Measurements from ENCODE around the gene MSS51. TPM values are rescaled to one million over a fixed set of nuclear protein-coding genes. Genes with fewer than 3 reads are reported as not detected.

Gene MSS51
- total and polyA plus RNA-seq, 4 donors: 0.08 to 1.6 (median 0.94) TPM

DNA sequence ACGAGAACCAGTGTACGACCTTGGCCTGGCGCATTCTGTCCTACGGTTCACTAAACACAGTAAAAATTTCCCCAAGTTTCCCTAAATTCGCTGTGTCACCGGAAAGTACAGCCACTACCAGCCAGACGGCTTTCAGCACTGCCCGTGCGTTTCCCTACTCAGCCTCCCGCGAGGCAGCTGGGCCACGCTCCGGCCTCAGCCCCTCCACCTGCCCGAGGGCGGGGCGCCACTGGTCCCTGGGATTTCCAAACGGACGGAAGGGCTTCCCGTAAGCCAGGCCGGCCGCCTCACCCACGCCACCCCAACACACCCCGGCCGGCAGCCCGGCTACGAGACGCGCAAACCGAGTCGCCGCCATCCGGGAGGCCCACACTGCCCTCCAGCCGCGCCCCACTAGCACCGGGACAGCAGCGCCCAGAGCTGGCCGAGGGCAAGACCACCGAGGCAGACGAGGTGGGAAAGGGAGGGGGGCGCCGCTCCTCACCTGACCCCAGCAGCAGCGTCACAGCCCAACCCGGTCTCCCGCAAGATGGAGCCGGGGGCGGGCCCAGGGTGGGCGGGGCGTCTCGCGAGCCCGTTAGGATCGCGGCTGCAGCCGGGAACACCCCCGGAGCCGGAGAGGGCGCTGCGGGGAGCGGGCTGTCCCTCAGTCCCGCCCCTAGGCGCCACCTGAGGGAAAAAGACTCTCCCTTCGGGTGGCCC, 19.7 kb downstream of the MSS51 start, which contains the start of gene ANXA7 (continued):
- TF ChIP-seq, protein P1, sequence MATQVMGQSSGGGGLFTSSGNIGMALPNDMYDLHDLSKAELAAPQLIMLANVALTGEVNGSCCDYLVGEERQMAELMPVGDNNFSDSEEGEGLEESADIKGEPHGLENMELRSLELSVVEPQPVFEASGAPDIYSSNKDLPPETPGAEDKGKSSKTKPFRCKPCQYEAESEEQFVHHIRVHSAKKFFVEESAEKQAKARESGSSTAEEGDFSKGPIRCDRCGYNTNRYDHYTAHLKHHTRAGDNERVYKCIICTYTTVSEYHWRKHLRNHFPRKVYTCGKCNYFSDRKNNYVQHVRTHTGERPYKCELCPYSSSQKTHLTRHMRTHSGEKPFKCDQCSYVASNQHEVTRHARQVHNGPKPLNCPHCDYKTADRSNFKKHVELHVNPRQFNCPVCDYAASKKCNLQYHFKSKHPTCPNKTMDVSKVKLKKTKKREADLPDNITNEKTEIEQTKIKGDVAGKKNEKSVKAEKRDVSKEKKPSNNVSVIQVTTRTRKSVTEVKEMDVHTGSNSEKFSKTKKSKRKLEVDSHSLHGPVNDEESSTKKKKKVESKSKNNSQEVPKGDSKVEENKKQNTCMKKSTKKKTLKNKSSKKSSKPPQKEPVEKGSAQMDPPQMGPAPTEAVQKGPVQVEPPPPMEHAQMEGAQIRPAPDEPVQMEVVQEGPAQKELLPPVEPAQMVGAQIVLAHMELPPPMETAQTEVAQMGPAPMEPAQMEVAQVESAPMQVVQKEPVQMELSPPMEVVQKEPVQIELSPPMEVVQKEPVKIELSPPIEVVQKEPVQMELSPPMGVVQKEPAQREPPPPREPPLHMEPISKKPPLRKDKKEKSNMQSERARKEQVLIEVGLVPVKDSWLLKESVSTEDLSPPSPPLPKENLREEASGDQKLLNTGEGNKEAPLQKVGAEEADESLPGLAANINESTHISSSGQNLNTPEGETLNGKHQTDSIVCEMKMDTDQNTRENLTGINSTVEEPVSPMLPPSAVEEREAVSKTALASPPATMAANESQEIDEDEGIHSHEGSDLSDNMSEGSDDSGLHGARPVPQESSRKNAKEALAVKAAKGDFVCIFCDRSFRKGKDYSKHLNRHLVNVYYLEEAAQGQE (IDR thresholded peaks at IDR 0.05): peak; percentile 73

GRCh38 chr10:73413108-73413527, 20.2 kb downstream of the MSS51 start:
- Histone ChIP-seq H3K9me3 (ENCODE audit: control insufficient read depth in 4 of 4, low read length in 3 of 4) (no peaks in the 10 kb centered on the region), H3K27ac (ENCODE audit: low read depth in 1 of 2, low read length in 2 of 2) (peak overlapping the region; percentile 96 to 98), H3K4me3 (ENCODE audit: low read depth in 1 of 3, low read length in 3 of 3) (peak overlapping the region; percentile 85 to 92 (median 91)), H3K4me1 (ENCODE audit: control insufficient read depth in 4 of 4, insufficient read depth in 4 of 4, low read length in 3 of 4) (peaks cover 8 to 16% (median 13%) of the 10 kb centered on the region in 4 donors), H3K27me3 (ENCODE audit: control insufficient read depth in 4 of 4, insufficient read depth in 4 of 4, low read length in 3 of 4) (no peaks in the 10 kb centered on the region), H3K9ac (ENCODE audit: low read depth in 1 of 2, low read length in 2 of 2) (peak overlapping the region; percentile 65 to 75), H3K36me3 (ENCODE audit: control insufficient read depth in 4 of 4, insufficient read depth in 3 of 4, low read depth in 1 of 4, low read length in 3 of 4) (no peaks in the 10 kb centered on the region)
- under 1% methylated on average over 9 of the region's 9 CpGs for WGBS
- TF ChIP-seq FOXA1 (IDR thresholded peaks at IDR 0.05): no peak
- TF ChIP-seq HNF4A (conservative IDR thresholded peaks at IDR 0.05): peak; percentile 47 to 48
- TF ChIP-seq YY1 (IDR thresholded peaks at IDR 0.05): peak; percentile 44
- no peak for TF ChIP-seq ATF3 (IDR thresholded peaks at IDR 0.05)
- peak; percentile 69 for TF ChIP-seq SP1 (IDR thresholded peaks at IDR 0.05)
- TF ChIP-seq MAX (IDR thresholded peaks at IDR 0.05): no peak
- TF ChIP-seq NR2F2 (IDR thresholded peaks at IDR 0.05): no peak
- no peak for TF ChIP-seq ZBTB33 (IDR thresholded peaks at IDR 0.05)
- peak; percentile 85 for TF ChIP-seq TAF1 (conservative IDR thresholded peaks at IDR 0.05)
- peak; percentile 22 for TF ChIP-seq HNF4G (IDR thresholded peaks at IDR 0.05)
- peak; percentile 42 for TF ChIP-seq FOXA2 (IDR thresholded peaks at IDR 0.05)
- TF ChIP-seq JUND (IDR thresholded peaks at IDR 0.05): peak in 1 of 2 donors; percentile 34
- peak; percentile 51 to 53 for TF ChIP-seq RXRA (IDR thresholded peaks at IDR 0.05)
- TF ChIP-seq GABPA (IDR thresholded peaks at IDR 0.05 in 1 of 2, conservative IDR thresholded peaks at IDR 0.05 in 1 of 2): peak in 1 of 2 donors; percentile 11
- TF ChIP-seq, protein P1 (IDR thresholded peaks at IDR 0.05): no peak
- no peak for TF ChIP-seq CTCF (IDR thresholded peaks at IDR 0.05; ENCODE audit: low read depth, low read length, missing input control)
- TF ChIP-seq EGR1 (IDR thresholded peaks at IDR 0.05; ENCODE audit: low read depth in 2 of 2): peak in 1 of 2 donors; percentile 20
- TF ChIP-seq RAD21 (IDR thresholded peaks at IDR 0.05): no peak
- DNase-seq (ENCODE audit: low spot score): no peak

Measured in liver (tissue), 9 donors.